ENCODE data around the gene EVA1C. TPM values are rescaled to one million over a fixed set of nuclear protein-coding genes. Genes with fewer than 3 reads are reported as not detected.
"Not testable (repeated sequence)": the region's sequence is repeated elsewhere in the genome, so short reads cannot be mapped to it uniquely, and the experiment has no call there.

The EVA1C gene
- total RNA-seq, 3 donors from 2014 or later: 30.2 to 69.8 (median 58.5) TPM

- no peak for DNase-seq (ENCODE audit: low spot score in 2 of 2)
- H3K4me3 ChIP-seq: no peak overlapping the region
- no peaks in the 10 kb centered on the region for H3K9me3 ChIP-seq
- H3K4me1 ChIP-seq: no peaks in the 10 kb centered on the region
- H3K27ac ChIP-seq: no peak overlapping the region
- no peaks in the 10 kb centered on the region for H3K36me3 ChIP-seq
- intact Hi-C loops (cut with DNase I; ENCODE audit: low total_unique reads): no loop called here
- no peaks in the 10 kb centered on the region for H3K27me3 ChIP-seq
- TF ChIP-seq POLR2A (IDR thresholded peaks at IDR 0.05) (no peak), CTCF (IDR thresholded peaks at IDR 0.05) (no peak), POLR2AphosphoS5 (IDR thresholded peaks at IDR 0.05) (no peak)
Measured at GRCh38 chr21:32537569-32537881, 125.0 kb downstream of the EVA1C start.

DNA sequence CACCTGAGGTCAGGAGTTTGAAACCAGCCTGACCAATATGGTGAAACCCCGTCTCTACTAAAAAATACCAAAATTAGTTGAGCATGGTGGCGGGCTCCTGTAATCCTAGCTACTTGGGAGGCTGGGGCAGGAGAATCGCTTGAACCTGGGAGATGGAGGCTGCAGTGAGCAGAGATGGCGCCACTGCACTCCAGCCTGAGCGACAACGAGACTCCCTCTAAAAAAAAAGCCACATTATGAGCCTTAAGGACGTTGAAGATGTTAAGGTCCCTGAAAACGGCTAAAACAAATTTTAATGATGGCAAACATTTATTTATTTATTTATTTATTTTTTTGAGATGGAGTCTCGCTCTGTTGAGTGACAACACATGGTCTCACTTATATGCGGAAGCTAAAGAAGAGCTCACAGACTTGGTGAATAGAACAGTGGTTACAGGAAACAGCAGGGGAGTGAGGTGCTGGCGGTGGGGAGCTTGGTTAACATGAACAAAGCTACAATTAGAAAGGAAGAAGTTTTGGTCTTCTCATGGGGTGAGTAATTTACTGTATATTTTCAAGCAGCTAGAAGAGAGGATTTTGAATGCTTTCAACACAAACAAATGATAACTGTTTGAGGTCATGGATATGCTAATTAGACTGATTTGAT lies 125.8 kb downstream of the EVA1C start:
- H3K27ac ChIP-seq: no peak overlapping the region
- H3K36me3 ChIP-seq: no peaks in the 10 kb centered on the region
- H3K27me3 ChIP-seq: no peaks in the 10 kb centered on the region
- intact Hi-C loops (cut with DNase I; ENCODE audit: low total_unique reads): no loop called here
- TF ChIP-seq POLR2A (IDR thresholded peaks at IDR 0.05): no peak
- TF ChIP-seq POLR2AphosphoS5 (IDR thresholded peaks at IDR 0.05): no peak
- TF ChIP-seq CTCF (IDR thresholded peaks at IDR 0.05): no peak
- no peak for DNase-seq (ENCODE audit: low spot score in 2 of 2)
- H3K9me3 ChIP-seq: no peaks in the 10 kb centered on the region
- H3K4me1 ChIP-seq: no peaks in the 10 kb centered on the region
- no peak overlapping the region for H3K4me3 ChIP-seq

- intact Hi-C loops (cut with DNase I; ENCODE audit: low total_unique reads): no loop called here
- no peaks in the 10 kb centered on the region for H3K36me3 ChIP-seq
- H3K27ac ChIP-seq: no peak overlapping the region
- no peaks in the 10 kb centered on the region for H3K9me3 ChIP-seq
- no peak for TF ChIP-seq CTCF (IDR thresholded peaks at IDR 0.05)
- TF ChIP-seq POLR2AphosphoS5 (IDR thresholded peaks at IDR 0.05): no peak
- TF ChIP-seq POLR2A (IDR thresholded peaks at IDR 0.05): no peak
- H3K4me3 ChIP-seq: no peak overlapping the region
- no peaks in the 10 kb centered on the region for H3K27me3 ChIP-seq
- H3K4me1 ChIP-seq: no peaks in the 10 kb centered on the region
- no peak for DNase-seq (ENCODE audit: low spot score in 2 of 2)
Measured at GRCh38 chr21:32539378-32539777, 126.9 kb downstream of the EVA1C start.

GRCh38 chr21:32543056-32543455 lies 130.6 kb downstream of the EVA1C start:
- H3K9me3 ChIP-seq; H3K4me1 ChIP-seq; H3K27me3 ChIP-seq; H3K36me3 ChIP-seq; H3K4me3 ChIP-seq; intact Hi-C loops (cut with DNase I; ENCODE audit: low total_unique reads); DNase-seq (ENCODE audit: low spot score in 2 of 2); H3K27ac ChIP-seq: not testable (repeated sequence)

DNA sequence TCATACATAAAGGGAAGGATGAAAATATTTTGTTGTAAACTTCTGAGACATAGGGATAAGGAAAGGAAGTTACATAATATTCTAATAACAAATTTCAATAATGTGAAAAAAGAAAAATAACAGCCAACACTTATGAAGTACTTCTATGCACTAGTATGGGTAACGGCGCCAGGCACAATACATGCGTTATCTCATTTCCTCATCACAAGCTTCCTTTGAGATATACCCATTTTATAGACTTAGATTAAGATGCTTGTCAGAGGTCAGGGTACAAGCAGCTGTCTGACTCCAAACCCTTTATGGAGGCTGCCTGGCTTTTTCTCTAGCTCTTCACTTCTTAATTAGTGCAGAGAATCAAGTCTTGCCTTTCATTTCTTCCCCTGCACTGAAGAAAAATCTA lies 131.5 kb downstream of the EVA1C start:
- no peak overlapping the region for H3K27ac ChIP-seq
- H3K4me3 ChIP-seq: no peak overlapping the region
- H3K36me3 ChIP-seq: no peaks in the 10 kb centered on the region
- TF ChIP-seq POLR2AphosphoS5 (IDR thresholded peaks at IDR 0.05): no peak
- TF ChIP-seq CTCF (IDR thresholded peaks at IDR 0.05): no peak
- no peak for TF ChIP-seq POLR2A (IDR thresholded peaks at IDR 0.05)
- H3K4me1 ChIP-seq: no peaks in the 10 kb centered on the region
- intact Hi-C loops (cut with DNase I; ENCODE audit: low total_unique reads): no loop called here
- H3K9me3 ChIP-seq: no peaks in the 10 kb centered on the region
- no peaks in the 10 kb centered on the region for H3K27me3 ChIP-seq
- DNase-seq (ENCODE audit: low spot score in 2 of 2): no peak

- Histone ChIP-seq H3K9me3 (no peaks in the 10 kb centered on the region), H3K4me1 (no peaks in the 10 kb centered on the region), H3K4me3 (no peak overlapping the region), H3K27ac (no peak overlapping the region), H3K36me3 (no peaks in the 10 kb centered on the region), H3K27me3 (no peaks in the 10 kb centered on the region)
- no peak for DNase-seq (ENCODE audit: low spot score in 2 of 2)
- intact Hi-C loops (cut with DNase I; ENCODE audit: low total_unique reads): no loop called here
- no peak for TF ChIP-seq POLR2AphosphoS5 (IDR thresholded peaks at IDR 0.05)
- no peak for TF ChIP-seq POLR2A (IDR thresholded peaks at IDR 0.05)
- no peak for TF ChIP-seq CTCF (IDR thresholded peaks at IDR 0.05)
Measured at GRCh38 chr21:32544697-32545096, 132.2 kb downstream of the EVA1C start.
